Natural killer cell treated with Interleukin-12 subunit alpha and Interleukin-12 subunit beta and Interleukin-15 and Interleukin-18, amount 100 ng/mL, for 72 hours (primary cell): ENCODE measurements around the gene CTSD. TPM values are rescaled to one million over a fixed set of nuclear protein-coding genes. Genes with fewer than 3 reads are reported as not detected.
"Not testable (repeated sequence)": the region's sequence is repeated elsewhere in the genome, so short reads cannot be mapped to it uniquely, and the experiment has no call there.

Experiments
- ATAC-seq, 2 donors: fragments of 150-1000 bp; cut with Tn5 transposase in 1 of 2; sonication (Bioruptor Pico), chemical (Tn5 transposase) in 1 of 2; 2 replicates each; pipeline ENCODE4 v1.10.0; 2021
- DNase-seq: peaks from one replicate; pipeline ENCODE4 v3.0.0; 2022; ENCODE audit warnings: low spot score
- H3K27ac Mint-ChIP-seq, 2 donors: 1 replicate in 1 of 2; 2 replicates in 1 of 2; pipeline ENCODE4 v1.8.0; 2022; ENCODE audit warnings: mixed read lengths in 2 of 2, mild to moderate bottlenecking in 1 of 2, moderate library complexity in 1 of 2
- H3K27me3 Mint-ChIP-seq, 2 donors: 1 replicate in 1 of 2; 2 replicates in 1 of 2; pipeline ENCODE4 v1.8.0; 2022; ENCODE audit warnings: mixed read lengths in 2 of 2
- H3K36me3 Mint-ChIP-seq: one replicate; pipeline ENCODE4 v1.8.0; 2022; ENCODE audit warnings: mixed read lengths
- H3K4me1 Mint-ChIP-seq, 2 donors: 1 replicate in 1 of 2; 2 replicates in 1 of 2; pipeline ENCODE4 v1.8.0; 2022; ENCODE audit warnings: low read depth in 2 of 2, mixed read lengths in 2 of 2, mild to moderate bottlenecking in 1 of 2
- H3K4me3 Mint-ChIP-seq: one replicate; pipeline ENCODE4 v1.8.0; 2022; ENCODE audit warnings: mixed read lengths
- H3K9me3 Mint-ChIP-seq: 2 replicates; pipeline ENCODE4 v1.8.0; 2022; ENCODE audit warnings: mixed read lengths
- total RNA-seq, 2 donors: library from RNA; stranded (reverse); gene quantifications; one replicate each; pipeline ENCODE4 v1.2.3, GENCODE V29; 2022

Gene CTSD
- total RNA-seq, 2 donors from 2014 or later, result 350 to 592 TPM

DNA sequence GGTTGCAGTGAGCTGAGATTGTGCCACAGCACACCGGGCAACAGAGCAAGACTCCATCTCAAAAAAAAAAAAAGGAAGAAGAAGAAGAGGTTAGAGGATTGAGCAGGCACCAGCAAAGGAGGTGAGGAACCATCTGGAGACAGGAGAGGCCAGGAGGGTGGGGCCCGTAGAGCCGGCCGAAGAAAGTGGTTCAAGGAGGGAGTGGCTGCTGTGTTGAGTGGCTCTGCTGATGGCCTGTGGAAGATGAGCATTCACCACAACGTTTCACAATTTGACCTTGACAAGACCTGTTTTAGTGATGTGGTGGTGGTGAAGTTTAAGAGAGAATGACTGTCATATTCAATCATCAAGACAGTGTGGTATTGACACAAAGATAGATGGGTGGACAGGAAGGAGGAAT is 6.8 kb upstream of the CTSD start:
- Mint-ChIP-seq H3K36me3 (no peaks in the 10 kb centered on the region), H3K27me3 (no peaks in the 10 kb centered on the region), H3K4me3 (peak overlapping the region; percentile 80), H3K9me3 (no peaks in the 10 kb centered on the region), H3K27ac (peak overlapping the region; percentile 95 to 96), H3K4me1 (peaks cover 46 to 52% of the 10 kb centered on the region in 2 donors)
- peak; percentile 70 to 74 for ATAC-seq
- DNase-seq, result no peak

DNA sequence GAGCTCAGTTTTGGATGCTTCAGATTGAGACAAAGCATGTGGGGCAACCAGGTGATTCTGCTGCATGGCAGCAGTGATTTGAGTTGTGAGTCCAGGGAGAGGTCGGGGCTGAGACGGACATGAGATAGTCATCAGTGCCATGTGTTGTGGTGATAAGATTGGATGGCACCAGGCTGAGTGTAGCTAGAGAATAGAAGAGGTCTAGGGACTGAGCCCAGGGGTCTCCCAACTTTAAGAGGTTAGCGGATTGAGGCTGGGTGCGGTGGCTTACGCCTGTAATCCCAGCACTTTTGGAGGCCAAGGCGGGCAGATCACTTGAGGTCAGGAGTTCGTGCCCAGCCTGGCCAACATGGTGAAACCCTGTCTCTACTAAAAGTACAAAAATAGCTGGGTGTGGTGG is 6.3 kb upstream of the CTSD start:
- Mint-ChIP-seq H3K36me3 (no peaks in the 10 kb centered on the region), H3K4me1 (peaks cover 46 to 52% of the 10 kb centered on the region in 2 donors), H3K4me3 (peak overlapping the region; percentile 80), H3K27me3 (no peaks in the 10 kb centered on the region), H3K9me3 (no peaks in the 10 kb centered on the region), H3K27ac (peak overlapping the region; percentile 95 to 96)
- no peak for DNase-seq
- ATAC-seq, result no peak

DNA sequence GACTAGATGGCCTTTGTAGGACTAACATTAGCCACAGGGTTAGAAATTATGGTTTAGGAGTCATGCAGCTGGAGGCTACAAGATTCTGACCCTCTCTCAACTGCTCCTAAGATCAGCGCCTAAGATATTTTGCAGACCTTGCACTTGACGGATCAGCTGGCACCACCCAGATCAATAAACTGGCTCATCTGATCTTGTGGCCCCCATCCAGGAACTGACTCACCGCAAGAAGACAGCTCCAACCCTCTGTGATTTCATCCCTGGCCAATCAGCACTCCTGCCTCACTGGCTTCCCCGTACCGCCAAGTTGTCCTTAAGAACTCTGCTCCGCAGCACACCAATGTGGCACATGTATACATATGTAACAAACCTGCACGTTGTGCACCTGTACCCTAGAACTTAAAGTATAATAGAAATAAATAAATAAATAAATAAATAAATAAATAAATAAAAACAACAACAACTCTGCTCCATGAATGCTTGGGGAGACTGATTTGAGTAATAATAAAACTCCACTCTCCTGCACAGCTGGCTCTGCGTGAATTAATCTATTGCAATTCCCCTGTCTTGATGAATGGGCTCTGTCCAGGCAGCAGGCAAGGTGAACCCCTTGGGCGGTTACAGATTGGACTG is 5.7 kb upstream of the CTSD start:
- not testable (repeated sequence) for H3K36me3 Mint-ChIP-seq, H3K27me3 Mint-ChIP-seq, ATAC-seq, DNase-seq, H3K9me3 Mint-ChIP-seq
- Mint-ChIP-seq H3K4me1 (peaks cover 46 to 48% of the 10 kb centered on the region in 2 donors), H3K4me3 (peak overlapping the region; percentile 80), H3K27ac (peak overlapping the region; percentile 95 to 96)

DNA sequence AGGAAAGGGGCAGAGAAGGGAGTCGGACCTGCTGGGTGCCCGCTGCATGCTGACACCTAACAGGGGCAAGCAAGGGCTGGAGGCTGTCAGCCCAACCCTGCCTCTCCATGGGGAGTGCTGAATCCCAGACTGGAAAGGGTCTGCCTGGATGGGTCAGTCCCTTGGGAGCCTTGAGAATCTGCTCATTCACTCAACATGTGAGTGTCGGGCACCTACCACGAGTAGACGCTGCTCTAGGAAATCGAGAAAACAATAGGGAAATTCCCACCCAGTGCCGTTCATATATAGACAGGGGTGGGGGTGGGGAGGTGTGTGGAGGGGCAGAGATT is 4.4 kb upstream of the CTSD start:
- DNase-seq, result peak; percentile 1
- no peak overlapping the region for H3K4me3 Mint-ChIP-seq
- H3K36me3 Mint-ChIP-seq, result no peaks in the 10 kb centered on the region
- no peaks in the 10 kb centered on the region for H3K27me3 Mint-ChIP-seq
- peaks cover 35 to 40% of the 10 kb centered on the region in 2 donors for H3K4me1 Mint-ChIP-seq
- H3K9me3 Mint-ChIP-seq, result no peaks in the 10 kb centered on the region
- no peak for ATAC-seq
- H3K27ac Mint-ChIP-seq, result peak overlapping the region in 1 of 2 donors; percentile 42

DNA sequence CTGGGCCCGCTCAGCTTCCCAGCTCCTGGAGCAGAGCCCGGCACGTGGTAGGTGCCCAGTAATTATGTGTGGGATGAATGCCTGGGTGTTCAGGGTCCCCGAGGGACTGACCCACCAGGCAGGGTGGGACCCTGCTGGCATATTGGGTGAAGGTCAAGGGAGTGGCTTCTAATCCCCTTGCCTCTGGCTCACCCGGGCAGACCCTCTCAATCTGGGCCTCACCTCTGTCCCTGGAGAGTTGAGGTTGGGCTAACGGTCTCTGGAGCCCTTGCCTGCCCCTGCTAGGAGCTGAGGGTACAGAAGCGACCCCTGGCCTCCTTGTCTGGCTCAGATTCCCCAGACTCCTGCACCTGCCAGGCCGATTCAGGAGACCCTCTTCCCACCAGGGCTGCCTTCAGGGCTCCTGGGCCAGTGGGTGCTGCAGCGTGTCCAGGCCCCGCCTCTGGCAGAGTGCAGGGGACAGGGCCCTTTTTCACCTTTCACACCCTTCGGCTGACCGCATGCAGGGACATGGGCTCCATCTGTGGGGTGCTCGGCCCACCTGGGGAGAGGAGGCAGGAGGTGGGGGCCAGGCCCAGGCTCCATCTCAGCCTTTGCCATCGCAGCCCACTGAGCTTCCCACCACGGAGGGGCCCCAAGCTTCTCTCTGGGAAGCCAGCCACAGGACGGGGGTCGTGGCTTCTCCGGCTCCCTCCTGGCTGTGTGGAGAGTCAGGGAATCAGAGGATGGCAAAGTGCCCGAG is 3.8 kb upstream of the CTSD start:
- H3K36me3 Mint-ChIP-seq, result no peaks in the 10 kb centered on the region
- peak overlapping the region in 1 of 2 donors; percentile 42 for H3K27ac Mint-ChIP-seq
- no peaks in the 10 kb centered on the region for H3K27me3 Mint-ChIP-seq
- no peaks in the 10 kb centered on the region for H3K9me3 Mint-ChIP-seq
- no peak overlapping the region for H3K4me3 Mint-ChIP-seq
- no peak for ATAC-seq
- H3K4me1 Mint-ChIP-seq, result peaks cover 34 to 38% of the 10 kb centered on the region in 2 donors
- DNase-seq, result peak; percentile 26

DNA sequence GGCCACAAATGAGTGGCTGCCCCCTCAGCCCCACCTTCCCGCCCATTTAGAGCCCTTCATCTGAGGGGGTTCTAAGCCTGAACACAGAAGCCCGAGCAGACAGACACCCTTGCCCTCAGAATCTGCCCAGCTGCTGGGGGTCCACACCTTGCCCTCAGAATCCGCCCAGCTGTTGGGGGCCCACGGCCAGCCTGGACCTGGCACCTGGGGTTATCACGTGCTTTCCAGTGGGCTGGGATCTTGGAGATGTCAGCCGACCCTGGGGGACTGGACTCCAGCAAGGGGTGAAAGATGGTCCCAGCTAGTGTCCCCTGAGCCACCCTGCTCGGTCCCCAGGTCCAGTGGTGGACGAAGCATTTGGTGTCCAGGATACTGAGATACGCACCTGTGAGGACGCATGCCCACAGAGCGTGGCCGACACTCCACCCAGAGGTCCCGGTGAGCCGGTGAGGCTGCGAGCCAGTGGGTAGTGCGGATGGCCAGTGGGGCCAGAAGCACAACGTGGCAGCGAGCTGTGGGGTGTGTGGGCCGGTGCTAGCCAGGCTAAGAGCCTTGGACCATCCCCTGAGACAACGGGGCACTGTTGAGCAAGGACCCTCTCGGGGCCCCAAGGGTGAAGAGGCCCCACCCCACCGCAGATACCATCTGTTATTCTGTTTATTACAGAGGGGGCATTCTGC is 3.1 kb upstream of the CTSD start:
- Mint-ChIP-seq H3K36me3 (no peaks in the 10 kb centered on the region), H3K9me3 (no peaks in the 10 kb centered on the region), H3K27me3 (no peaks in the 10 kb centered on the region), H3K27ac (peak overlapping the region in 1 of 2 donors; percentile 23), H3K4me1 (peaks cover 32 to 38% of the 10 kb centered on the region in 2 donors), H3K4me3 (no peak overlapping the region)
- DNase-seq (peak; percentile 49), ATAC-seq (no peak)

DNA sequence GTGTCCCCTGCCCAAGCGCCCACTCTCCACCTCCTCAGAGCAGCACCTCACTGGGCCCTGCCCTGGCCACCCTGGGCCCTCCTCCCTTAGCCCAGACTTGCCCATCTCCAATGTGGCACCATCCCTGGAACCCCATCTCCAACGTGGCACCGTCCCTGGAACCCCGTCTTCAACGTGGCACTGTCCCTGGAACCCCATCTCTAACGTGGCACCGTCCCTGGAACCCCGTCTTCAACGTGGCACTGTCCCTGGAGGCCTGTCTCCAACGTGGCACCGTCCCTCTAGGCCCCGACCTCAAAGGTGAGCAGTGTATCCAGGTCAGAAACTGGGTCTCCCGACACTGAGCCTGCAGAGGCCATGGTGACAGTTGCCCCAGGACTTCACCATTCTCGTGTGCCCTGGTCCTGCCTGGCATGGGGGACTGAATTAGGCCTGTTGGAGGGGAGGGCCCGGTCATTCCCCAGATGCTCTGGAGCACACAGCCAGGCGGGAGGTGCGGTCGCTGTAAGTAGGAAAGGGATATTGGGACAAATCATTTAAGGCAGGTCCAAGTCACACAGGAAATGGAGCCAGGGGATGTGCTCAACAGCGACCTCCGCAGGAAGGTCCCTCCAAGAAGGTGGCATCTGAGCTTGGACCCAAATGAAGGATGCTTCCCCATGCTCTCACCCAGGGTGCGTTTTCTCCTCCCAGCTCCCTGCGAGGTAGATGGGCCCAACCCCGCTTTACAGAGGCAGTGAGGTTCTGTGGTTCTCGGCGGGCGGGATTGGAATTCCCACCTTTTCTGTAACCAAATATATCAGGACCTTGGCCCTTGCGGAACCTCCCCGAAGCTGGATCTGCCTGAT is 2.4 kb upstream of the CTSD start:
- DNase-seq, result peak; percentile 44
- no peaks in the 10 kb centered on the region for H3K36me3 Mint-ChIP-seq

DNA sequence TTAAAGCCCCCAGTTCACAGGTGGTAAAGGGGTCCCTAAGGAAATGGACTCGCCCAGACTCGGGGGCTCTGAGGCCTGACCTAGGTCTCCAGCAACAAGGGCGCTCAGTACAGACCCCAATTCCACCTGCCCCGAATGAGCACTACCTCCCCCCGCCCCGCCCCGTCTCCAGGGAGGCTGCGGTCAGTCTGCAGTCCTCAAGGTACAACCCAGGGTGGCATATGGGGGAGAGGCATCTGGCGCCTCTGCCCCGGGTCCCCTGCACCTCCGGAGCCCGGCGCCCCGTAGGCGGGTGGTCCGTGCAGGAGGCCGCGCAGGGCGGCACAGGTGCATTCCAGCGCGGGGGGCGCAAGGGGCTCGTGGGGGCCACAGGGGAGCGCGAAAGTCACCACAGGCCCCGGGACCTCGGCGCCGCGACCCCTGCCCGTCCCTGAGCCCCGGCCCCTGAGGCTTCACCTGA is 361 bp downstream of the CTSD start:
- Mint-ChIP-seq H3K4me1 (peaks cover 13 to 30% of the 10 kb centered on the region in 2 donors), H3K36me3 (no peaks in the 10 kb centered on the region), H3K27me3 (no peaks in the 10 kb centered on the region), H3K27ac (no peak overlapping the region), H3K9me3 (no peaks in the 10 kb centered on the region), H3K4me3 (peak overlapping the region; percentile 74)
- ATAC-seq (peak; percentile 11 to 24), DNase-seq (no peak)

More for the DNA sequence above, 2.4 kb upstream of the CTSD start:
- Mint-ChIP-seq H3K4me1 (peaks cover 27 to 34% of the 10 kb centered on the region in 2 donors), H3K27me3 (no peaks in the 10 kb centered on the region), H3K9me3 (no peaks in the 10 kb centered on the region), H3K27ac (peak overlapping the region; percentile 23 to 43), H3K4me3 (no peak overlapping the region)
- ATAC-seq, result no peak

DNA sequence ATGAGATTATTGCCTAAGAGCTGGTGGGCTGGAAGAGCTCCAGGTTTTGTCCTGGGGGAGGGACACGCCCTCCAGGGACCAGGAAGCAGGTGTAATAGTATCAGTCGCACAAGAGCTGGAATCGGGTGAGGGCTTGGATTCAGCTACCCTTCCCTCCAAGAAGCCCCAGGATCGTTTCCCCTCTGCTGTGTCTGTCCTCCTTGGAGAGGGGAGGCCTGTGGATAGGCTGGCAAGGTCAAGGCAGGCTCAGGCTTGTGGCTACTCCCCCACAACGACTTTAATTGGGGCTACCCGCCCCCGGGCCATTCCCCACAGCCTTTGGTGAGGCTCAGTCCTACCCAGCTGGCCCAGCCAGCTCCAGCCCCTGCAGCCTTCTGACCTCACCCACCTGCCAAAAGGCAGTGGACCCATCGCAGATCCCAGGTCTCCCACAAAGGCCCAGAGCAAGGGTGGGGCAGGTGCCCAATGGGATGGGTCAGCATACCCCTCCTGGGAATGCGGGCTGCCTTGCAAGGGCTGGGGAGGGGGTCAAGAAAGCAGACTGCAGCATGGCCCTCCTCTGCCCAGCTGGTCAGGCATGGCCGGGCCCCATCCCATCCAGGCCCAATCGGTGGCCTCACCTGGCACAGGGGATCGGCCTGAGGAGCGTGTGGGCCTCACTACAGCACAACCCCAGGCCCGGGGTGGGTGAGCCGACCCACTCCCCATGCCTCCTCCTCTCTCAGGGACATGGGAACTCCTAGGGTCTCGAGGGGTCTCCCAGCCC is 1.0 kb downstream of the CTSD start:
- Mint-ChIP-seq H3K27me3 (no peaks in the 10 kb centered on the region), H3K27ac (peak overlapping the region; percentile 60 to 78), H3K4me1 (peaks cover 16 to 32% of the 10 kb centered on the region in 2 donors), H3K36me3 (no peaks in the 10 kb centered on the region), H3K4me3 (peak overlapping the region; percentile 74), H3K9me3 (no peaks in the 10 kb centered on the region)
- DNase-seq (no peak), ATAC-seq (no peak)

DNA sequence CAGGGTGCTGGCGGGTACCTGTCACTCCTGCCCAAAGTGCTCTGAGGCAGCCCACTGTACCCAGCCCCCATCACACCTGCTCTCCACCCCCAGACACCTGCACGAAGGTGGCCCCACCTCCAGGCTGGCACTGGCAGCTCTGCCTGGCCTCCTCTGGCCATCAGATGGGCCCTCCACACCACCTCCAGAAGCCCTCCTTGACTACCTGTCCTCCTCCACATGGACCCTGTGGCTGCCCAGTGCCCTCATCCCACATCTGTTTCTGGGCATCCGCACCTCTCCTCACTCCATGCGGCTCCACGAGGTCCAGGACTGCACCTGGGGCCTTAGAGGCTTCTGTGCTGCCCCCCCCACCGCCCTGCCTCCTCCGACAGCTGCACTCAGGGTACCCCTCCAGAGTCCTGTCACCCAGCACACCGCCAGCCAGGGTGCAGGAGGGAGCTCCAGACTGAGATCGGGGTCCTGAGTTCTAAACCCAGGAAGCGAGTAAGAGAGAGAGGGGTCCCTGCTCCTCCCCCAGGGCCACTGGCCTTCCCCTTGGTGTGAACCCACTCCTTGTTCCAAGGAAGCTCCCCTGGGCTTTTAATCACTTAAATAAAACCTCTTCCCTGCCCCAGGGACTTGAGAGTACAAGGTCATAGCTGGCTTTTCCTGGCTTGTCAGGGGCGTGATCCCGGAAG is 1.7 kb downstream of the CTSD start:
- no peak for ATAC-seq
- Mint-ChIP-seq H3K9me3 (no peaks in the 10 kb centered on the region), H3K4me1 (peaks cover 22 to 37% of the 10 kb centered on the region in 2 donors), H3K4me3 (peak overlapping the region; percentile 74), H3K27me3 (no peaks in the 10 kb centered on the region), H3K36me3 (no peaks in the 10 kb centered on the region), H3K27ac (peak overlapping the region; percentile 60 to 78)
- DNase-seq, result no peak

DNA sequence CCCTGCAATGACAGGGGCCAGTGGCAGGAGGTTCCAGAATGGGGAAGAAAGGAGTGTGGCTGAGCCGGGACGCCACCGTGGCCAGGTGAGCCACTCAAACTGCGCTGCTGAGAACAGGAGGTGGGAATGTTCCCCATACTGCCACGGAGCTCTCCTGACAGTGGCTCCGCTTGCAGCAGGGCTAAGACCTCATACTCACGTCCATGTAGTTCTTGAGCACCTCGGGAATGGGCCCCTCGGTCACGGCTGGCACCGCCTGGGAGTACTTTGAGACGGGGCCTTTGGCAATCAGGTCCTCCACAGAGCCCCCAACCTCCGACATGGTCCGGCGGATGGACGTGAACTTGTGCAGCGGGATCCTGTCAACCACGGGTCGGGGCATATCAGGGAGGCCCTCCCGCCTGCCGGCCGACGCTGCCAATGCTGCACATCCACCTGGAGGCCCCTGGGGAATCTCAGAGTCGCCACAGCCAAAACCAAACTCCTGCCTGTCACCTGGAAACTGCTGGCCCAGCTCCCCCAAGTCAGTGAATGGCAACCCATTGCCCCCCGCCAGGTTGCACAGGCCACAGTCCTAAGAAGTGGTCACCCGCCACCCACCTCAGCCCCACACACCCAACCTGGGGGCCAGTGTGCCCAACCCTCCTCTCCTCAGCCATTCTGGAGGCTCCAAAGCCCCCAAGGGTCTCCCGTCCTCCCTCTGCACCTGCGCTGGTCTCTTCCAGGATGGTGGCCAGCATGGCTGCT is 2.4 kb downstream of the CTSD start:
- H3K27ac Mint-ChIP-seq, result peak overlapping the region; percentile 60 to 78
- no peaks in the 10 kb centered on the region for H3K9me3 Mint-ChIP-seq
- DNase-seq, result no peak
- no peak for ATAC-seq
- no peaks in the 10 kb centered on the region for H3K27me3 Mint-ChIP-seq
- no peaks in the 10 kb centered on the region for H3K36me3 Mint-ChIP-seq
- H3K4me3 Mint-ChIP-seq, result peak overlapping the region; percentile 74
- H3K4me1 Mint-ChIP-seq, result peaks cover 23 to 41% of the 10 kb centered on the region in 2 donors
